ENCODE measurements around the gene WDR45B.
"Not testable (repeated sequence)": the region's sequence is repeated elsewhere in the genome, so short reads cannot be mapped to it uniquely, and the experiment has no call there.

Gene WDR45B

DNA sequence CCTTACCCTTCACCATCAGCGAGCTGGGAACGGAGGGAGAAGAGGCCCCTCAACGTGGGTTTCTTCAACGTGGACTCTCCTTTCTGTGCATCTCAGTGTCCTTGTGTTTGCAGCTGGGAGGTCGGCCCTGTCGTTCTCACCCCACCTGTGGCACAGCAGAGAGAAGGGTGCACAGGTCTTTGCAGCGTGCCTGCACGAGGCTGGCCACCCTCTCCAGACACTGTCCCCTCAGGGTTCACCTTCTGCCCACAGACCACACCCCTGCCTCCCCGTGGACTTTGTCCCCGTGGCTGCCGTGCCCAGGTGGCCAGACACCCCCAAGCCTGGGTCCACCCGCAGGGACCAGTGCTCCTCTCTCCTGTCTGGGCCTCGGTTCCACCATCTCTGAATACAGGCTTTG, 7.3 kb upstream of the WDR45B start:
- DNase-seq: no peak

DNA sequence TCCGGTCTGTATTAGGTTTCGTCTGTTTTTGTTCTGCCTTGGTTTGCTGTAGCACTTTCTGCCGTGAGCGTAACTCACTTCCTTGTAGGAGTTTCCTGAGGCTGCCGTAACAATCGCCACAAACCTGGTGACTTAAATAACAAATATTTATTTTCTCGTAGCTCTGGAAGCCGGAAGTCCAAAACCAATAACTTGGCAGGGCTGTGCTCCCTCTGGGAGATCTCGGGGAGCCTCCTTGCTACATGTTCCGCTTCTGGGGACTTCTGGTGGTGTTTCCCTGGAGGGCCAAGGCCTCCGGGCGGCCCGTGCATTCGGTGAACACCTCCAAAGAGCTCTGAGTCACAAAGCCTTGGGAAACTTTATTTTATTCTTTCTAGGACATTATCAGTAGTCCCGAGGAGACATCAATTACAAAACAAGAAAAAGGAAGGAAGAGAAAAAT, 6.8 kb upstream of the WDR45B start:
- no peak for DNase-seq

DNA sequence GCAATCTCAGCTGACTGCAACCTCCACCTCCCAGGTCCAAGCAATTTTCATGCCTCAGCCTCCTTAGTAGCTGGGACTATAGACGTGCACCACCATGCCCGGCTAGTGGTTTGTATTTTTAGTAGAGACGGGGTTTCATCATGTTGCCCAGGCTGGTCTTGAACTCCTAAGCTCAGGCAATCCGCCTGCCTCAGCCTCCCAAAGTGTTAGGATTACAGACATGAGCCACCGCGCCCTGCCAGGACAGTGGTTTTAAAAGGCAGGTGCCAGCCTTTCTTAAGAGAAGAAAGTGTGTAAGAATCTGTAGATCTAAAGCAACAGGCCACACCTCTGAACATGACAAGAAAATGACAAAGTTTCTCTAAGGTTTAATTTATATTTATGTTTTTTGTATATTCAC, 6.4 kb upstream of the WDR45B start:
- DNase-seq: not testable (repeated sequence)

DNA sequence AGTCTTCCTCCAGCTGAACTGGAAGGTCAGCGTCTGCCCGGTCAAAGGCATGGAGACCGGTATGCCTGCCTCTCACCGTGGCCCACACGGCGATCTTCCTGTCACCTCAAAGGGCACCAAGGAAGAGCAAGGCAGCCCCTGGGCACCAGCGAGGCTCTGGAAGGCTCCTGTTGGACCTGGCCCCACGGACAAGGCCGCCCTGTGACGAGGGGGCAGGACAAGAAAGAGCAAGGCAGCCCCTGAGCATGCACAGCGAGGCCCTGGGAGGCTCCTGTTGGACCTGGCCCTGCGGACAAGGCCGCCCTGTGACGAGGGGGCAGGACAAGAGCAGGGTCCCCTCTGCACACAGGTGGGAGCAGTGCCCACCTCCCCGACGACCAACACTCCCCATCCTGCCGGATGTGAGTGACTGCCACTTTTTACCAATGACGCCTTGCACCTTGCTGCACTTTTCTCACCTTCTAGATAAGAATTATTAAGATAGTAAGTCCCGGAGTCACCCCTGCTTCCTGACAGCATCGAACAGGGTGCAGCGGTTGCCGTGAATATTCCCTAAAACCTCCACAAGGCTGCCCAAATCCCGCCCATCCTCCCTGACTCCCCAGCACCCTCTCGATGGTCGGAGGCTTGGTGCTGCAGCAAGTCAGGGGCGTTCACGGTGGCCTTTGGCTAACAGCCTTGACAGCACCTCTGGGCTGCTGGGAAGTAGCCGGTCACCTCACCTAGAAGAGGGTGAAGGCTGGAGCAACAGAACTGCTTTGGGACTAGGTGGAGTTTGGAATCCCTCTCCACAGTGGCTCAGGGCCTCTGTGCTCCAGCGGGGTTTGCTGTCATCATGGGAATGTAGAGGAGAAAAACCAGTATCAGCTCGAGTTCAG, 5.6 kb upstream of the WDR45B start:
- no peak for DNase-seq

DNA sequence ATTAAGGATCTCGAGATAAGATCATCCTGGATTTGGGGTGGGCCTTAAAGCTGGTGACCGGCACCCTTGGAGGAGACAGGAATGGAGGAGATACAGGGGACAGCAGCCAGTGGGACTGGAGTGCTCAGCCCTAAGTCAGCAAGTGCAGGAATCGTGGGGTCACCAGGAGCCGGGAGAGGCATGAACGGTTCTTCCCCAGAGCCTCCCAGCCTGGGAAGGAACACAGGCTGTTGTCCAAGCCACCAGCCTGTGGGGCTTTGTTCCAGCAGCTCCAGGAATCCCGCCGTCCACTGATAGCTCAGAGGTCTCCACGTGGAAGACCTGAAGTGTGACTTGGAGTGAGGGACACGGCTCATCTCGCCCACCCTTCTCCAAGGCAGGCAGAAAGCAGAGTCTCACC, 2.5 kb upstream of the WDR45B start:
- DNase-seq: no peak

DNA sequence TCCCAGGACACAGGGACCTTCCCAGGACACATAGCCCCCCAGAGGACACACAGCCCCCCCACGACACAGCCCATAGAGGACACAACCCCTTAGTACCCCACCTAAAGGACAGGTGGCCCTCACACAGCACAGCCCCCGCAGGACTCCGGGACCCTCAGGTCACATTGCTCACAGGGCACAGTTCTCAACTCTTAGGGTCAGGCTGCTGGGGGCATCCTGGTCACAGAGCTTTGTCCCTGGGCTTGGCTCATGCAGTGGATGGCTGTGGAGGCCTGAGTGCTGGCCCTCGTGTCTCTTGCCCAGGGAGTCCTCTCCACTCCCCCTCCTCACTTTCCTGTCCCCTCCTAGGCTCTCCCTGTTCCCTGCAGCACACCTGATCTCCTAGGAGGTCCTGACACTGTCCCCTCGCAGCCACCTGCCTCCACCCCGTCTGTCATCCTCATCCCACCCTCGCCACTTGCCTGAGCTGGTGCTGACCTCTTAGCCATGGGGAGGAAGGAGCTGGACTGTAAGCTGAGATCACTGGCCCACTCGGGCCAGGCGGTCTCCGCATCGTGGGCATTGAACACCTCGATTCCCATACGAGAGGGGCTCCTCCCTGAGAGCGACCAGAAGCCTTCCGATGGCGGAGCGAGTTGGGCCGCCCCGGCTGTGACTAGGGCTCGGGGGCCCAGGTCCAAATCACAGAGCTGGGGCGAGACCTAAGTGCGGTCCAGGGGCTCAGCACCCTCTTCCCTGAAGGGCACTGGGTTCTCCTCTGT, 1.4 kb upstream of the WDR45B start:
- no peak for DNase-seq

DNA sequence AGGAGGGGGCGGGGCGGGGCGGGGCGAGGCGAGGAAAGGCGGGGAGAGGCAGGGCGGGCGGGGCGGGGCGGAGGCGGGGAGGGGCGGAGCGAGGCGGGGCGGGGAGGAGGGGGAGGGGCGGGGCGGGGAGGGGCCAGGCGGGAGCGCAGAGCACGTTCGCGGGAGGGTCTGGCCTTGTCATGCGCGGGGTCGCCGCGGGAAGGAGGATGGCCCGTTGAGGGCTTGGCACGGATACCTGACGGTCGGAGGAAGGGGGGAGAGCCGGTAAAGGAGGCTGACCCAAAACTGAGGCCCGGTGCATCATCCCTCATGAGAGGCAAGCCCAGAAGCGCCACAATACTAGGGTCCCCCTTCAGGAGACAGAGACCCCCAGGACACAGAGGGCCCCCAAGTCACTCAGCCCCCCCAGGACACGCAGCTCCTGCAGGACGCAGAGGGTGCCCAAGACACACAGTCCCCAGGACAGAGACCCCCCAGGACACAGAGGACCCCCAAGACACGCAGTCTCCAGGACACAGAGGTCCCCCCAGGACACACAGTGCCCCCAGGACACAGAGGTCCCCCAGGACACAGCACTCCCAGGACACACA, 593 bp upstream of the WDR45B start:
- peak; percentile 68 for DNase-seq

DNA sequence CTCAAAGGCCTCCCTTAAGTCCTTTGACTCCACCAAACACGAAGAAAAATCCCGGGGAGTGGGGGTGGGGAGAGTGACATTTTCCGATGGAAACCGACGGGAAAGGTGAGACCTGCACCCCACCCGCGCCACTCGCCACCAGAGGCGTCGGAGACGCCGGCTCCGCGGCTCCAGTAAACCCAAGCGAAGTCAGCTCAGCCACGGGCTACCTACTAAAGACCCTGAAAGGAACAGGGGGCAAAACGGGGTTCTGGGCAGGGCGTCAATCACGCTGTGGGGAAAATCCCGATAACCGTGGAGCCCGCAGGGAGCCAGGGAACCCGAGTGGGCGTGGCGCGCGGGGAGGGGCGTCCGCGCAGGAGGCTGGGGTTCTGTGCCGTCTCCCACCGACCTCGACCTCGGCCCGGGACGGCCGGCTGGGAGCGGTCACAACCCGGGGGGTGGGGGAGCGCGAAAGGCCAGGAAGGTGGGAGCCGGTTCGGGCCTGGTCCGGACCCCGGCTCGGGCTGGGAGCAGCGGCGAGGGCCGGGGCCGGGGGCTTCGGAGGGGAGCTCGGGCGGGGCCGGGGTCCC, 565 bp downstream of the WDR45B start:
- DNase-seq: peak; percentile 25

DNA sequence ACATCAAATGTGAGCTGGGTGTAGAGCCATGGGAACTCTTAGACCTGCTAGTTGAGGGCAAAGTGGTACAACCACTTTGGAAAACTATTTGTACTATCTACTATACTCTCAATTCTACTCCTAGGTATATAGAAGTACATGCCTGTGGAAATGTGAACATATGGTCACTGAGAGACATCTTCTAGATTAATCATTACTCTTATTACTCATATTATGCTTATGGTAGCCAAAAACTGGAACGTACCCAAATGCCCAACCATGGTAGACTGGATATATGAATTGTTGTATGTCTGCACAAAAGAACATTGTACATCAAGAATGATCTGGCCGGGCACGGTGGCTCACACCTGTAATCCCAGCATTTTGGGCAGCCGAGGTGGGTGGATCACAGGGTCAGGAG, 2.7 kb downstream of the WDR45B start:
- no peak for DNase-seq

DNA sequence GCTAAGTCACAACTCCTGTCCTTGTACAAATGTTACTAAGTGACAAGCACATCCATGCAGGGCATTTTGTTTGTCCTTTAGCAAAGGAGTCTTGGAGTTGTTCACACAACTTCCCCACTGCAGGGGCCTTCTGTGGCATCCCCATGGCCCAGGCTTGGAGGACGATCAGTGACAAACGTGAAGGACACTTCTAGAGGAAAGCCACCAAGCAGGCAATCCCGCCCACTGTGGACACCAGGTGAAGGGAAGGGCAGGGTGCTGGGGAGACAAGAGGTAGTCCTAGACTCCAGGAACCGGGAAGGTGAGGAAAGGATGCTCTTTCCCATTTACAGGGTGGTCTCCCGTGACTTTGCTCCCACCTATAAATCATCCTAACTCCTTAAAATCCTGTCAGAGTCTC, 4.1 kb downstream of the WDR45B start:
- no peak for DNase-seq

DNA sequence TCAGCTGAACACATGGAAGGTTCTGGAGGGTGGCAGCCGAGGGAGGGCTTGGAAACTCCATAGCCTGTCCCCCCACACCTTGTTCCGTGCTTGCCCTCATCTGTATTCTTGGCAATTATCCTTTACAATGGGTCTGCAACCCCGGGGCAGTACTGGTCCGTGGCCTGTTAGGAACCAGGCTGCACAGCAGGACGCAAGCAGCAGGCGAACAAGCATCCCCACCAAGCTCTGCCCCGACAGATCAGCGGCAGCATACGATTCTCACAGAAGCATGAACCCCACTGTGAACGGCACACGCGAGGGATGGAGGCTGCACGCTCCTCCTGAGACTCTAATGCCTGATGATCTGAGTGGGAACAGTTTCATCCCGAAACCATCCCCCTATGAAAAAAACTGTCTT, 6.2 kb downstream of the WDR45B start:
- no peak for DNase-seq

DNA sequence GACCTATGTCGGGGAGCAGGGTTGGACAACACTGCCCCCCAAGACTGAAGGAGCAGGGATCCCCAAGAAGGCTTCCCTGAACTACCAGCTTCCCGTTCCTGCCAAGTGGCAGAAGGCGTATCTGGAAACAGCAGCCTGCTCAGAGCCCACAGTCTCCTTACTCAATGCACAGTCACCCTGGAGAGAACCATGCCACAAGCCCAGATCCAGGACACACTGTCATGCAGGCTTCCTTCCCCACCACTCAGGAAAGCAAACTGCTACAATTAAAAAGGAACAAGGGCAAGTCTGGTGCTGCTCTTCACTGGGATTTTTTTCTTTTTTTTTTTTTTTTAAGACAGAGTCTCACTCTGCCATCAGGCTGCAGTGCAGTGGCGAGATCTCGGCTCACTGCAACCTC, 8.2 kb downstream of the WDR45B start:
- DNase-seq: no peak

DNA sequence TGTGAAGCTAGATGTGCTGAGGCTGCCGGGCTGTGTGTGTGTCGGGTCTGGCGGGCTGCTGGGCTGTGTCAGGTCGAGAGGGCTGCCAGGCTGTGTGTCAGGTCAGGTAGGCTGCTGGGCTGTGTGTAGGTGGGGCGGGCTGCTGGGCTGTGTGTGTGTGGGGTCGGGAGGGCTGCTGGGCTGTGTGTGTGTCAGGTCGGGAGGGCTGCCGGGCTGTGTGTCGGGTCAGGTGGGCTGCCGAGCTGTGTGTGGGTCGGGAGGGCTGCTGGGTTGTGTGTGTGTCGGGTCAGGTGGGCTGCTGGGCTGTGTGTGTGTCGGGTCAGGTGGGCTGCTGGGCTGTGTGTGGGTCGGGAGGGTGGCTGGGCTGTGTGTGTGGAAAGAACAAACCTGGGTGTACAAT, 8.6 kb downstream of the WDR45B start:
- DNase-seq: no peak

DNA sequence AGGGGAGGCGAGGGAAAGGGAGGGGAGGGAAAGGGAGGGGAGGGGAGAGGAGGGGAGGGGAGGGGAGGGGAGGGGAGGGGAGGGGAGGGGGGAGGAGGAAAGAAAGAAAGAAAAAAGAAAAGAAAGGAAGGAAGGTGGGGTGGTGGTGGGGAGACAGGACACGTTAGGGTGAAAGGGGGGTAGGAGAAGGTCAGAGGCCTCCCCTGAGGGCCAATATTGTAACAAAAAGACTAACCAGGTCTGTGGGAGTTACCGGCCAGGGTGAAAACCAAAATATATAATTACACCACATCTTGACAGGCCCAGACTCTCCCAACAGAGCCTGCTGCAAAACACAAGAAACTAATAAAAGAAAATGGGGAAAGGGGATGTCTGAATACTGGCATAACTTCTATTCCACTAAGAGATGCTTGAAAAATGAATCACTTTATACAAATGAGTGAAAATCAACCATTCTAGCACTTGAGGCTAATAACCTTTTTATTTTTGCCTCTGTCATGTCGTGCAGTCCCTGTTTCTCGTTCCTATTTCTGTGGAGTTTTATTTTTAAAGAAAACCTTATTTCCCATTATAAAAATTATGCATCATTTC, 10.0 kb downstream of the WDR45B start:
- no peak for DNase-seq

DNA sequence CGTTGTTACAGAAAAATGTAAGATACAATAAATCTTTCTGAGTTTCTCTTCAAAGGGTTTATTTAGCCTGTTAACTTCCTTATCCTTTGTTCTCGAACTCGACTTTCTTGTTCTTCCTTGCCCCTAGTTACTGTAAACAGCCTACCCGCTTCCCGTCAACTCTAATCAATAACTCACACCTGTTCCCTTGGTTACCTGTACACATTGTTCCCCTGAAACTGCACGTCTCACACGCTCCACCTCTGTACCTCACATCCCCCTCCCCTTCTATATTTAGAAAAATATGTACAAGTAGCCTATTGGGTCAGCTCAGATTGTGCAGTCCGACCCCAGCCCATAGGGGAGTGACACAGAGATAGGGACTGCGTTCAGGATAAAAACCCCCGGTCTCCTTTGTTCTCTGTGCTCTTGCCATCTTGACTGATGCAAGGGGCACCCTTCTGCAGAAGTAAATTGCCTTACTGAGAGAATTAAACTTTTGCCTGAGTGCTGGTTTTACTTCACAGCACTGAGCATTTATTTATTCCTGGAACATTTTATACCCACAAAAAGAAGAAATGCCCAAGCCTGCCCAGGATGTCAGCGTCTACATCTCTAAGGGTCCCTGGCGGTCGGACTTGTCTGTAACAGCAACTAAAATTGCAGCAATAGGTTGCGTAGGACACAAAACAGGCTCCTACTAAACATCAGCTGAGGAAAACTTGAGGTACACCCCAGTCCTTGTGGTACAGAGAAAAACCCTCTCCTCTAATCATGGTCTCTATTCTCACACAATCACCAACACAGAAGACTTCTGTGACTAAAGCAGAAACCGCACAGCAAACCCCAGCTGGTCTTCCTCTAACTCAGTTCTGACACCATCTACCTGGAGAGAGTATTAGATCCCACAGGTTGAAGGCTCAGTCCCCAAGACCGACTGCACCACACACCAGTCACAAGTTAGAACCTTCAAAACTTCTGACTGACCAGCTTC, 11.3 kb downstream of the WDR45B start:
- DNase-seq: no peak

DNA sequence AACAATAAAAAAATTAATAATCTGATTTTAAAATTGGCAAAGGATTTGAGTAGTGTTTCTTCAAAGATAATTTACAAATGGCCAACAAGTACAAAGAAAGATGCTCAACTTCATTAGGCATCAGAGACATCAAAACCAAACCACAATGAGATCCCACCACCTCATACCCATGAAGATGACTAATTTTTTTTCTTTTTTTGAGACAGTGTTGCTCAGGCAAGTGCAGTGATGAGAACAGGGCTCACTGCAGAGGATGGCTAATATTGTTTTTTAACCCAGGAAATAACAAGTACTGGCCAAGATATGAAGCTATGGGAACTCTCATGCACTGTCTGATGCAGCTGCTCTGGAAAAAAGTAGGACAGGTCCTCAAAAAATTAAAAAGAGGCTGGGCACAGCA, 14.9 kb downstream of the WDR45B start:
- DNase-seq: no peak

DNA sequence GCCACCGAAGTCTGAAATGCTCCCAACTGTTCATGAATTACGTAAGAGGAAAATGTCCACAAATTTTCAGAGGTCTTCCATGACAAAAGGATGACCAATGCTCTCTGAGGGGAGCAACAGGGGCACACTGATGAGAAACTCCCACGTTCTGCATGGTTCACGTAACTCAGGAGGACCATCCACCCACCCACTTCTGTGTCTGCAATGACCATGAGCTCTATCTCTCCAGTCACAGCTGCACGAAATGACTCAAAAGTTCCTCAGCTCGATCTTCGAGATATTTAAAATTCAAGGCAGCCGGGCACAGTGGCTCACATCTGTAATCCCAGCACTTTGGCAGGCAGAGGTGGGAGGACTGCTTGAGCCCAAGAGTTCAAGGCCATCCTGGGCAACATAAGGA, 15.8 kb downstream of the WDR45B start:
- DNase-seq: no peak

DNA sequence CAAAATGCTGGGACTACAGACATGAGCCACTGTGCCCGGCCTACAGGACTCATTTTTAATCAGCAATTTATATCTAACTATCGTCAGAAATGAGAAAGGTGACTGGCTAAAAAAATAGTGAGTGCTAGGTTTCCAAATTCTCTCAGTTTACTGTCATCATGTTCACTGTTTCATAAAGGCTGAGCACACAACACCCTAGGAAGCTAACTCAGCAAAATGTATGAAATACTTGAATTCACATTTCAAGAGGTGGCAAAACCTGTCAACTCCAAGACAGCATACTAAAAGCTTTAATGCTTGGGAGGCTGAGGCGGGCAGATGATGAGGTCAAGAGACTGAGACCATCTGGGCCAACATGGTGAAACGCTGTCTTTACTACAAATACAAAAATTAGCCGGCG, 16.7 kb downstream of the WDR45B start:
- DNase-seq: no peak

DNA sequence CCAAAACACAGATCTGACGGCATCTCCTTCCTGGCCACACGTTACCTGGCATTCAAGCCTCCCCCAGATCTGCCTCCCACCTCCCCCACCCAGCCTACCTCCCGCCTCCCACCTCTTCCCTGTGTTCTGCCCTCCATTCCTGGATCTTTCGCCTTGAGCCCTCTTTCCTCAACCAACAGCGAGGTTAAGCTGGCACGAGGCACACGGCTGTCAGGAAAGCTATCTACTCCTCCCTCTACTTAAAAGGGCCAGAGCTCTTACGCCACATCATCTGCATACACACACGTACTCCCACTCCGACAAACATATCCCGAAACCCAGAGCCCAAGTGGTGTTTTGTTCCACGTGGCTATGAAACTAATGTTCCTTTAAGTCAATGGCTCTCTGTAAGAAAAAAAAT, 18.0 kb downstream of the WDR45B start:
- no peak for DNase-seq

DNA sequence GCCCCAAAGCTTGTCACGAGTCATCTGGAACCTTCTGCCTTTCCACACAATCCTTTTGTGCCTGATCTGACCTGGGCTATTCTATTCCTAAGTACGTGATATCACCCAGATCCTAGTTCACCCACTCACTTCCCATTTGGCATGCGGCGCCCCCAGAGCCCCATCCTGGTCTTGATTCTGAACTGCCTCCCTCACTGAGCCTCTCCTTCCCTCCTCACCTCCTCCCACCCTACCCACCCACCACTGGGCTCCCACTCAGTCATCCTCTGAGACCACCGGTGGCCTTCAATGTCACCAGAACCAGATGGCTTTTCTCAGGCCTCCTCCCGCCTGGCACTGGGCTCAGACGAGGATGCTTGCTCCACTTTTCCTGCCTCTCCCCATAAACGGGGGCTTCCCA, 18.5 kb downstream of the WDR45B start:
- DNase-seq: no peak

DNA sequence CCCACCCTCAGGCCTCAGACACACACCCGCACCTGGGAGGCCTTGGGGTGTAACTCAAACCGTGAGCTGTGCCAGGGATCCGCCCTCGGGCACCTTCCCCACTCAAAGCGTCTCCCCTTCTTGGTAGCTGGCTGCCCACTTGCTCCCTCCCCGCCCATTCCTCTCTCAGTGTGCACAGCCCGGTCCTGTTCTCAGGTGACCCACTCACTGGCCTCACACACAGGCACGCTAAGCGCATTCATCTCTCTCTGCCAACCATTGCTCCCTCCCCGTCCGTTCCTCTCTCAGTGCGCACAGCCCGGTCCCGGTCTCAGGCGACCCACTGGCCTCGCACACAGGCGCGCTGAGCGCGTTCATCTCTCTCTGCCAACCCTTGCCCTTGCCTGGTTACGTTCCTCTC, 20.8 kb downstream of the WDR45B start:
- DNase-seq: no peak

DNA sequence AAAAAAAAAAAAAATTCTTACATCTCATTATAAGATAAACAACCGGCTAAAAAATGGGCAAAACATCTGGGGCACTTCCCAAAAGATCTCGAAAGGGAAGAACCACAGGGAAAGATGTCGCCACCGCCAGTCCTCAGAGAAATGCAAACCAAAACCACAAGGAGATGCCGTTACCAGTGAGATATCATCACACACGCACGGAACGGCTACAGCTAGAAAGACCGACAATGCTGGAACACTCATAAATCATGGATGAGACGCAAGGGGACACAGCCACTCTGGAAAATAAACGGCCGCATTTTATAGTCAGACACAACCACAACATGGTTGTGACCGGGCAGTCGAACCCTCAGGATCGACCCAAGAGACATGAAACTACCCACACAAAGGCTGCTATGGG, 24.5 kb downstream of the WDR45B start:
- DNase-seq: no peak
